Measurements from ENCODE around the gene UNC50.

DNA sequence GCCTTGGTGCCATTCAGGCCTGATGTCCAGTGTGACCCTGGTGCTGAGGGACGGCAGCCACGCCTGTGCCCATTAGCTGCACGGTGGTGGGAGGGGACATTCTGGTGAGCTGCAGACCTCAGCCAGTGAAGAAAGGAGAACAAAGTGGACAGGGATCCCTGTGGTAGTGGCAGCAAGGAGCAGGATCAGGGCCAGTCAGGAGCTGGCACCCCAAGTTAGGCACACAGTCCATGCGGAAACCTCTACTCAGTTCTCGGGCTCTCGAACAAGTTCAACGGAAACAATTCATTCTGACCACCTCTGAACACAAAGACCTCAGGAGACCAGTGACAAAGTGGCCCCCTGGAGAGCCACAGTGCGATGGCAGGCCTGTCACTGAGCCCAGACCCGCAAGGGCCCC is 30.2 kb upstream of the UNC50 start:
- TF ChIP-seq EZH2 (IDR thresholded peaks at IDR 0.05; ENCODE audit: low read length), result no peak
- TF ChIP-seq, protein P1, sequence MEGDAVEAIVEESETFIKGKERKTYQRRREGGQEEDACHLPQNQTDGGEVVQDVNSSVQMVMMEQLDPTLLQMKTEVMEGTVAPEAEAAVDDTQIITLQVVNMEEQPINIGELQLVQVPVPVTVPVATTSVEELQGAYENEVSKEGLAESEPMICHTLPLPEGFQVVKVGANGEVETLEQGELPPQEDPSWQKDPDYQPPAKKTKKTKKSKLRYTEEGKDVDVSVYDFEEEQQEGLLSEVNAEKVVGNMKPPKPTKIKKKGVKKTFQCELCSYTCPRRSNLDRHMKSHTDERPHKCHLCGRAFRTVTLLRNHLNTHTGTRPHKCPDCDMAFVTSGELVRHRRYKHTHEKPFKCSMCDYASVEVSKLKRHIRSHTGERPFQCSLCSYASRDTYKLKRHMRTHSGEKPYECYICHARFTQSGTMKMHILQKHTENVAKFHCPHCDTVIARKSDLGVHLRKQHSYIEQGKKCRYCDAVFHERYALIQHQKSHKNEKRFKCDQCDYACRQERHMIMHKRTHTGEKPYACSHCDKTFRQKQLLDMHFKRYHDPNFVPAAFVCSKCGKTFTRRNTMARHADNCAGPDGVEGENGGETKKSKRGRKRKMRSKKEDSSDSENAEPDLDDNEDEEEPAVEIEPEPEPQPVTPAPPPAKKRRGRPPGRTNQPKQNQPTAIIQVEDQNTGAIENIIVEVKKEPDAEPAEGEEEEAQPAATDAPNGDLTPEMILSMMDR (optimal IDR thresholded peaks at IDR 0.05 in 1 of 3, IDR thresholded peaks at IDR 0.05 in 1 of 3, conservative IDR thresholded peaks at IDR 0.05 in 1 of 3; ENCODE audit: extremely low read depth in 1 of 3, insufficient read depth in 2 of 3, low read length in 3 of 3), result no peak

Data from keratinocyte (primary cell).